HepG2 (cell line): ENCODE data around the gene CCDC33. TPM values are rescaled to one million over a fixed set of nuclear protein-coding genes. Genes with fewer than 3 reads are reported as not detected.

ENCODE experiments used
- ATAC-seq: fragments of 200-7000 bp; cut with Tn5 transposase; 3 replicates; pipeline ENCODE4 v1.9.1; 2020; ENCODE audit warnings: mild to moderate bottlenecking, moderate library complexity
- BruUV-seq: library from RNA; stranded (reverse); fragments of 400-500 nt; replicated peaks from 2 replicates; lab custom pipeline; 2021; lab: Mats Ljungman, UMichigan
- CTCF ChIA-PET: fragments of 300-600 bp; formaldehyde crosslinking; extraction: SDS; loops from one replicate; lab custom pipeline; 2021; ENCODE audit warnings: low total read pairs, inconsistent platforms, low intra/inter-chr PET ratio; lab: Yijun Ruan, JAX
- POLR2A ChIA-PET: fragments of 350-600 bp; sonication (Branson Sonifier 250); formaldehyde crosslinking; loops from one replicate; lab custom pipeline; 2020; ENCODE audit warnings: antibody characterized with exemption, inconsistent platforms; lab: Yijun Ruan, JAX
- DNase-seq: peaks from one replicate; pipeline ENCODE4 v3.0.0-alpha.2; 2015; ENCODE audit warnings: low spot score
- FAIRE-seq: peaks from 3 replicates; lab custom pipeline; 2011; peaks lifted over from hg19 to GRCh38; lab: Jason Lieb, UNC
- H2AFZ ChIP-seq: one replicate; pipeline ENCODE4 v1.6.1; 2011; ENCODE audit warnings: low read length, inconsistent platforms
- H3K27ac ChIP-seq: fragments of 300-600 bp; 3 replicates; pipeline ENCODE4 v1.8.0; 2011; ENCODE audit warnings: mixed run types, mild to moderate bottlenecking, mixed read lengths, low read length, inconsistent platforms; ENCODE audit not compliant: insufficient read depth; ENCODE audit errors: extremely low read length
- H3K27me3 ChIP-seq, 2 experiments: fragments of 200-600 bp in 1 of 2; 2 replicates in 1 of 2; 3 replicates in 1 of 2; pipeline versions ENCODE4 v1.6.0 to v1.8.0; 2011; ENCODE audit warnings: low read length in 2 of 2, mild to moderate bottlenecking in 2 of 2, moderate library complexity in 2 of 2, inconsistent platforms in 1 of 2; ENCODE audit not compliant: insufficient read depth in 2 of 2, control insufficient read depth in 1 of 2
- H3K36me3 ChIP-seq, 2 experiments: fragments of 200-600 bp in 1 of 2; replicated peaks in 1 of 2; 2 replicates in 1 of 2; 3 replicates in 1 of 2; pipeline versions ENCODE4 v1.5.1 to v1.8.0; 2011; ENCODE audit warnings: low read length in 2 of 2, inconsistent platforms in 1 of 2; ENCODE audit not compliant: insufficient read depth in 2 of 2, control insufficient read depth in 1 of 2
- H3K4me1 ChIP-seq: 2 replicates; pipeline ENCODE4 v1.5.1; 2012; ENCODE audit warnings: low read length, inconsistent platforms; ENCODE audit not compliant: insufficient read depth
- H3K4me2 ChIP-seq: 2 replicates; pipeline ENCODE4 v1.6.0; 2011; ENCODE audit warnings: low read depth, low read length, inconsistent platforms
- H3K4me3 ChIP-seq, 3 experiments: fragments of 200-600 bp in 1 of 3; sonication (generic), shearing (Covaris generic) in 1 of 3; replicated peaks in 1 of 3; 2 replicates each; pipeline ENCODE4 v1.5.1; 2011 to 2016; ENCODE audit warnings: low read length in 3 of 3, inconsistent platforms in 2 of 3, low read depth in 2 of 3, mild to moderate bottlenecking in 2 of 3, control low read depth in 1 of 3, mixed read lengths in 1 of 3; ENCODE audit not compliant: insufficient read depth in 1 of 3
- H3K79me2 ChIP-seq: one replicate; pipeline ENCODE4 v1.6.1; 2011; ENCODE audit warnings: low read length, inconsistent platforms; ENCODE audit not compliant: insufficient read depth
- H3K9ac ChIP-seq: 2 replicates; pipeline ENCODE4 v1.6.0; 2011; ENCODE audit warnings: mild to moderate bottlenecking, low read depth, low read length, inconsistent platforms; ENCODE audit not compliant: insufficient read depth
- H3K9me3 ChIP-seq: 2 replicates; pipeline ENCODE4 v1.5.1; 2012; ENCODE audit warnings: mild to moderate bottlenecking, low read length
- H4K20me1 ChIP-seq: 2 replicates; pipeline ENCODE4 v1.6.0; 2011; ENCODE audit warnings: inconsistent platforms, mild to moderate bottlenecking, low read length, moderate library complexity; ENCODE audit not compliant: insufficient read depth
- ASH2L ChIP-seq: fragments of 300-600, 200-600 bp; sonication (generic); IDR thresholded peaks from 2 replicates; pipeline ENCODE4 v1.7.0; 2017; ENCODE audit warnings: low read depth, mild to moderate bottlenecking, moderate library complexity, mixed read lengths, low read length; ENCODE audit not compliant: insufficient read length
- CENPBD1 ChIP-seq: sonication (generic); formaldehyde crosslinking; IDR thresholded peaks from 2 replicates; pipeline ENCODE4 v1.8.0; 2022; ENCODE audit warnings: missing genetic modification reagents, low read depth, mild to moderate bottlenecking, borderline replicate concordance
- CHD2 ChIP-seq: IDR thresholded peaks from 2 replicates; pipeline ENCODE4 v1.6.1; 2011; ENCODE audit warnings: low read depth, low read length, improper control_type of control experiment
- FOXA1 ChIP-seq, 2 experiments: fragments of 450-650 bp in 1 of 2; sonication (generic) in 1 of 2; formaldehyde crosslinking in 1 of 2; IDR thresholded peaks; 2 replicates each; pipeline versions ENCODE4 v1.4.0 to v1.6.1; 2016 to 2020; ENCODE audit warnings: missing genetic modification reagents in 1 of 2
- GLI4 ChIP-seq: sonication (generic); formaldehyde crosslinking; IDR thresholded peaks from 2 replicates; pipeline ENCODE4 v1.5.1; 2020; ENCODE audit warnings: missing genetic modification reagents, mild to moderate bottlenecking, moderate library complexity, borderline replicate concordance
- IKZF4 ChIP-seq: sonication (generic); formaldehyde crosslinking; IDR thresholded peaks from 2 replicates; pipeline ENCODE4 v1.5.1; 2020; ENCODE audit warnings: borderline replicate concordance, mild to moderate bottlenecking, low read depth, missing genetic modification reagents; ENCODE audit errors: not compliant biosample characterization
- MEIS2 ChIP-seq: sonication (generic); formaldehyde crosslinking; IDR thresholded peaks from 2 replicates; pipeline ENCODE4 v1.9.0; 2021; ENCODE audit warnings: mild to moderate bottlenecking, missing genetic modification reagents
- PBX3 ChIP-seq: sonication (generic); formaldehyde crosslinking; IDR thresholded peaks from 2 replicates; pipeline ENCODE4 v1.8.1; 2023; ENCODE audit warnings: missing genetic modification reagents, inconsistent platforms, borderline replicate concordance
- PCBP2 ChIP-seq: fragments of 200-400 bp; formaldehyde crosslinking; optimal IDR thresholded peaks from 2 replicates; pipeline ENCODE3; 2018; ENCODE audit warnings: low read length, low read depth; ENCODE audit not compliant: poor library complexity, severe bottlenecking
- PRMT3 ChIP-seq: sonication (generic); formaldehyde crosslinking; IDR thresholded peaks from 2 replicates; pipeline ENCODE4 v1.8.1; 2022; ENCODE audit warnings: low read depth, mild to moderate bottlenecking, moderate library complexity, missing genetic modification reagents, borderline replicate concordance
- RARG ChIP-seq: sonication (generic); formaldehyde crosslinking; IDR thresholded peaks from 2 replicates; pipeline ENCODE4 v1.4.0; 2020; ENCODE audit warnings: low read depth, mild to moderate bottlenecking, missing genetic modification reagents
- SOX13 ChIP-seq, 3 experiments: fragments of 450-650 bp in 1 of 3; sonication (generic) in 1 of 3; formaldehyde crosslinking in 1 of 3; IDR thresholded peaks in 2 of 3; conservative IDR thresholded peaks in 1 of 3; 2 replicates each; pipeline versions ENCODE4 v1.5.0 to v1.6.1; 2016 to 2020; ENCODE audit warnings: antibody characterized with exemption in 1 of 3, mild to moderate bottlenecking in 1 of 3, missing compliant biosample characterization in 1 of 3, missing genetic modification reagents in 1 of 3, moderate library complexity in 1 of 3
- TSC22D2 ChIP-seq: sonication (generic); formaldehyde crosslinking; IDR thresholded peaks from 2 replicates; pipeline ENCODE4 v1.5.1; 2020; ENCODE audit warnings: missing genetic modification reagents, mild to moderate bottlenecking, borderline replicate concordance
- USF2 ChIP-seq, 2 experiments: sonication (generic) in 1 of 2; formaldehyde crosslinking in 1 of 2; IDR thresholded peaks; 2 replicates each; pipeline versions ENCODE4 v1.5.1 to v1.6.1; 2011 to 2020; ENCODE audit warnings: borderline replicate concordance in 1 of 2, low read depth in 1 of 2, low read length in 1 of 2, mild to moderate bottlenecking in 1 of 2, missing genetic modification reagents in 1 of 2, moderate library complexity in 1 of 2
- ZFP36 ChIP-seq: fragments of 150-350 bp; IDR thresholded peaks from 2 replicates; pipeline ENCODE4 v1.6.1; 2018; ENCODE audit warnings: borderline replicate concordance, low read length, low read depth; ENCODE audit not compliant: partially characterized antibody
- ZFP37 ChIP-seq: sonication (generic); formaldehyde crosslinking; IDR thresholded peaks from 2 replicates; pipeline ENCODE4 v1.4.0; 2020; ENCODE audit warnings: missing genetic modification reagents, borderline replicate concordance
- ZFX ChIP-seq: sonication (generic); formaldehyde crosslinking; IDR thresholded peaks from 2 replicates; pipeline ENCODE4 v1.4.0; 2020; ENCODE audit warnings: mild to moderate bottlenecking, low read depth, missing genetic modification reagents, moderate library complexity
- ZNF136 ChIP-seq: sonication (generic); formaldehyde crosslinking; IDR thresholded peaks from 2 replicates; pipeline ENCODE4 v1.8.1; 2022; ENCODE audit warnings: low read depth, mild to moderate bottlenecking, moderate library complexity, missing genetic modification reagents
- WGBS: methylation state at CpG from one replicate; pipeline ENCODE4 v1.1.6; 2017; ENCODE audit warnings: low lambda C conversion rate; 5-methylcytosine and 5-hydroxymethylcytosine counted together
- in situ Hi-C: cut with HindIII; loops from 2 replicates; pipeline ENCODE4 v1.10.0; 2017; ENCODE audit warnings: low pct_unique_long_range_greater_than_20kb; ENCODE audit not compliant: extremely low pct_ligation_motif_present
- intact Hi-C: fragments of 100-400 bp; cut with micrococcal nuclease; formaldehyde crosslinking; loops from one replicate; pipeline ENCODE4 v1.10.0; 2022; ENCODE audit not compliant: unreplicated experiment
- polyA plus RNA-seq, 8 experiments: library from polyadenylated mRNA; depleted of rRNA in 3 of 8; stranded (reverse) in 7 of 8; unstranded in 1 of 8; fragments of >200 nt; fragmentation: Illumina TruSeq in 4 of 8; extraction: Trizol in 4 of 8; gene quantifications; 2 replicates each; pipeline versions ENCODE4 v1.2.1 to v1.2.3, GENCODE V29; 2011 to 2016; ENCODE audit warnings: low read depth in 4 of 8, missing spikeins in 1 of 8, mixed read lengths in 1 of 8; ENCODE audit not compliant: insufficient read depth in 1 of 8
- total RNA-seq, 5 experiments: library from RNA; depleted of rRNA; stranded (reverse); fragments of >200 nt; fragmentation: Illumina TruSeq; extraction: Trizol; gene quantifications; 2 replicates each; pipeline ENCODE4 v1.2.3, GENCODE V29; 2016; ENCODE audit warnings: low read depth in 1 of 5

CCDC33 gene
- total and polyA plus RNA-seq, 2 of the 13 experiments (the other 11 are each of a cell fraction or from before 2014, with no cell fraction given) = 0.30 TPM; not detected in 1

- no peak for TF ChIP-seq ZFP36
- TF ChIP-seq IKZF4 (CRISPR knock-in tag) = no peak
- TF ChIP-seq SOX13 (IDR thresholded peaks at IDR 0.05) = no peak
- no peak for TF ChIP-seq SOX13 (CRISPR knock-in tag; conservative IDR thresholded peaks at IDR 0.05 in 1 of 2, IDR thresholded peaks at IDR 0.05 in 1 of 2)
Observed at GRCh38 chr15:74203914-74204431, 32.2 kb upstream of the CCDC33 start (continued).

- Histone ChIP-seq H3K4me2 (no peak overlapping the region), H2AFZ (no peak overlapping the region), H4K20me1 (0 out of 2 replicates have a peak, but pooled peaks cover 5% of the 10 kb centered on the region), H3K79me2 (no peaks in the 10 kb centered on the region), H3K27ac (no peak overlapping the region), H3K4me3 (no peak overlapping the region), H3K27me3 (peaks cover 10 to 40% of the 10 kb centered on the region in 2 experiments), H3K36me3 (no peaks in the 10 kb centered on the region), H3K9ac (no peak overlapping the region), H3K9me3 (no peaks in the 10 kb centered on the region), H3K4me1 (peaks cover 54% of the 10 kb centered on the region)
- no peak for DNase-seq
- ATAC-seq = no peak
- TF ChIP-seq RARG (CRISPR knock-in tag) (no peak), PBX3 (CRISPR knock-in tag) (no peak), GLI4 (CRISPR knock-in tag) (no peak), CENPBD1 (no peak), CHD2 (no peak), MEIS2 (CRISPR knock-in tag) (no peak), FOXA1 (IDR thresholded peaks at IDR 0.05) (no peak), FOXA1 (CRISPR knock-in tag; IDR thresholded peaks at IDR 0.05) (no peak), ZFP37 (CRISPR knock-in tag) (no peak), ASH2L (no peak), ZNF136 (no peak), TSC22D2 (CRISPR knock-in tag) (no peak), USF2 (IDR thresholded peaks at IDR 0.05; ENCODE audit: low read depth, low read length) (no peak), USF2 (CRISPR knock-in tag; IDR thresholded peaks at IDR 0.05; ENCODE audit: borderline replicate concordance) (no peak), ZFX (no peak), PRMT3 (CRISPR knock-in tag) (no peak), PCBP2 (no peak)
- 47% methylated on average over 3 of the region's 4 CpGs for WGBS
- in situ Hi-C loops = no loop called here
- FAIRE-seq = no peak
- intact Hi-C loops = no loop called here
- BruUV-seq = no TSS peak
- ChIA-PET CTCF (no interaction called here), POLR2A (no interaction called here)
Observed at GRCh38 chr15:74205582-74205947, 30.6 kb upstream of the CCDC33 start.
